H1 (cell line): Measurements from ENCODE around the gene CYSRT1. TPM values are rescaled to one million over a fixed set of nuclear protein-coding genes. Genes with fewer than 3 reads are reported as not detected.

Source experiments
- CTCF ChIA-PET: fragments of 300-600 bp; sonication (Branson Sonifier 250); formaldehyde crosslinking; loops from one replicate; lab custom pipeline; 2021; ENCODE audit not compliant: partially characterized antibody; lab: Charles Lee
- POLR2A ChIA-PET: fragments of 300-600 bp; sonication (Branson Sonifier 250); formaldehyde crosslinking; loops from one replicate; lab custom pipeline; 2021; ENCODE audit warnings: inconsistent platforms; ENCODE audit not compliant: partially characterized antibody; lab: Charles Lee
- DNase-seq, 2 experiments: peaks; one replicate each; pipeline versions ENCODE4 v3.0.0 to v3.0.0-alpha.2; 2010 to 2022; ENCODE audit warnings: low spot score in 2 of 2, low read depth in 1 of 2, mixed read lengths in 1 of 2
- FAIRE-seq: peaks from 2 replicates; lab custom pipeline; 2011; peaks lifted over from hg19 to GRCh38; lab: Jason Lieb, UNC
- H2AFZ ChIP-seq: 2 replicates; pipeline ENCODE4 v1.8.1; 2012; ENCODE audit warnings: low read length, inconsistent platforms
- H2AK5ac ChIP-seq: 2 replicates; pipeline ENCODE4 v1.6.1; 2013; ENCODE audit warnings: low read depth, low read length
- H2BK120ac ChIP-seq: replicated peaks from 2 replicates; pipeline ENCODE3; 2013; ENCODE audit warnings: low read depth, low read length, inconsistent platforms
- H2BK12ac ChIP-seq: 2 replicates; pipeline ENCODE4 v1.6.1; 2013; ENCODE audit warnings: low read depth, low read length
- H2BK15ac ChIP-seq: 2 replicates; pipeline ENCODE4 v1.6.1; 2013; ENCODE audit warnings: low read length
- H2BK20ac ChIP-seq: 2 replicates; pipeline ENCODE4 v1.6.1; 2013; ENCODE audit warnings: low read length
- H2BK5ac ChIP-seq: 2 replicates; pipeline ENCODE4 v1.6.1; 2013; ENCODE audit warnings: low read depth, low read length
- H3K14ac ChIP-seq: 2 replicates; pipeline ENCODE4 v1.6.1; 2013; ENCODE audit warnings: inconsistent platforms; ENCODE audit not compliant: insufficient read length
- H3K18ac ChIP-seq: 2 replicates; pipeline ENCODE4 v1.6.1; 2013; ENCODE audit warnings: low read length; ENCODE audit errors: extremely low read depth
- H3K23ac ChIP-seq: 2 replicates; pipeline ENCODE4 v1.6.1; 2013; ENCODE audit warnings: inconsistent platforms; ENCODE audit not compliant: insufficient read length
- H3K23me2 ChIP-seq: 2 replicates; pipeline ENCODE4 v1.6.1; 2013; ENCODE audit warnings: low read depth, low read length
- H3K27ac ChIP-seq: 2 replicates; pipeline ENCODE4 v1.6.1; 2011; ENCODE audit warnings: low read depth, low read length, inconsistent platforms
- H3K27me3 ChIP-seq, 4 experiments: replicated peaks in 1 of 4; 1 replicate in 1 of 4; 2 replicates in 3 of 4; pipeline versions ENCODE4 v1.6.1 to v1.8.1; 2011 to 2013; ENCODE audit warnings: low read length in 3 of 4, mild to moderate bottlenecking in 3 of 4, inconsistent platforms in 2 of 4, mixed read lengths in 2 of 4, moderate library complexity in 1 of 4; ENCODE audit not compliant: control insufficient read depth in 3 of 4, insufficient read depth in 3 of 4; ENCODE audit errors: extremely low read depth in 1 of 4
- H3K36me3 ChIP-seq, 4 experiments: 2 replicates each; pipeline versions ENCODE4 v1.6.1 to v1.8.1; 2011 to 2013; ENCODE audit warnings: mild to moderate bottlenecking in 4 of 4, low read length in 3 of 4, moderate library complexity in 2 of 4, control low read depth in 1 of 4, inconsistent platforms in 1 of 4; ENCODE audit not compliant: insufficient read depth in 4 of 4, control insufficient read depth in 2 of 4
- H3K4ac ChIP-seq: replicated peaks from 2 replicates; pipeline ENCODE3; 2013; ENCODE audit warnings: low read length, low read depth, mixed read lengths, inconsistent platforms; ENCODE audit not compliant: insufficient read length
- H3K4me1 ChIP-seq, 4 experiments: replicated peaks in 1 of 4; 1 replicate in 1 of 4; 2 replicates in 3 of 4; pipeline versions ENCODE4 v1.6.1 to v1.8.1; 2011 to 2013; ENCODE audit warnings: low read length in 3 of 4, inconsistent platforms in 2 of 4, mixed read lengths in 1 of 4; ENCODE audit not compliant: insufficient read depth in 4 of 4, control insufficient read depth in 3 of 4
- H3K4me2 ChIP-seq, 2 experiments: 2 replicates each; pipeline versions ENCODE4 v1.6.1 to v1.8.1; 2011 to 2013; ENCODE audit warnings: low read depth in 2 of 2, low read length in 2 of 2, control low read depth in 1 of 2, inconsistent platforms in 1 of 2, mild to moderate bottlenecking in 1 of 2; ENCODE audit not compliant: insufficient read depth in 1 of 2
- H3K4me3 ChIP-seq, 4 experiments: fragments of 200-600, 300-600 bp in 1 of 4; sonication (generic), shearing (Covaris generic), sonication (Bioruptor Twin) in 1 of 4; 2 replicates each; pipeline versions ENCODE4 v1.5.1 to v1.8.1; 2011 to 2016; ENCODE audit warnings: low read length in 4 of 4, low read depth in 3 of 4, control low read depth in 2 of 4, inconsistent platforms in 2 of 4, mild to moderate bottlenecking in 2 of 4, mixed read lengths in 1 of 4, moderate library complexity in 1 of 4; ENCODE audit not compliant: insufficient read depth in 2 of 4; ENCODE audit errors: extremely low read depth in 1 of 4
- H3K56ac ChIP-seq: replicated peaks from 2 replicates; pipeline ENCODE3; 2013; ENCODE audit warnings: low read depth, mild to moderate bottlenecking, mixed read lengths, low read length, inconsistent platforms; ENCODE audit not compliant: insufficient read length
- H3K79me1 ChIP-seq: 2 replicates; pipeline ENCODE4 v1.6.1; 2013; ENCODE audit warnings: low read depth, low read length, control low read depth
- H3K79me2 ChIP-seq, 2 experiments: 2 replicates each; pipeline versions ENCODE4 v1.6.1 to v1.8.1; 2012 to 2013; ENCODE audit warnings: low read length in 2 of 2, mild to moderate bottlenecking in 2 of 2, inconsistent platforms in 1 of 2; ENCODE audit not compliant: insufficient read depth in 2 of 2, control insufficient read depth in 1 of 2
- H3K9ac ChIP-seq, 4 experiments: replicated peaks in 1 of 4; 1 replicate in 1 of 4; 2 replicates in 3 of 4; pipeline versions ENCODE4 v1.6.1 to v1.8.1; 2011 to 2013; ENCODE audit warnings: low read depth in 3 of 4, low read length in 3 of 4, control low read depth in 2 of 4, mild to moderate bottlenecking in 2 of 4, moderate library complexity in 2 of 4, inconsistent platforms in 1 of 4; ENCODE audit errors: extremely low read depth in 1 of 4
- H3K9me3 ChIP-seq, 2 experiments: 2 replicates each; pipeline versions ENCODE4 v1.6.1 to v1.8.1; 2012 to 2013; ENCODE audit warnings: mild to moderate bottlenecking in 2 of 2, moderate library complexity in 2 of 2, control low read depth in 1 of 2, inconsistent platforms in 1 of 2, low read depth in 1 of 2, low read length in 1 of 2, mixed read lengths in 1 of 2; ENCODE audit not compliant: insufficient read depth in 2 of 2
- H4K20me1 ChIP-seq, 2 experiments: replicated peaks in 1 of 2; 2 replicates each; pipeline versions ENCODE3 to v1.8.1; 2011 to 2013; ENCODE audit warnings: inconsistent platforms in 2 of 2, low read length in 2 of 2, mild to moderate bottlenecking in 1 of 2; ENCODE audit not compliant: insufficient read depth in 2 of 2, control insufficient read depth in 1 of 2
- H4K5ac ChIP-seq: 2 replicates; pipeline ENCODE4 v1.6.1; 2013; ENCODE audit warnings: low read length, low read depth, mixed read lengths, inconsistent platforms; ENCODE audit not compliant: insufficient read length
- H4K8ac ChIP-seq: 2 replicates; pipeline ENCODE4 v1.8.0; 2013; ENCODE audit warnings: mild to moderate bottlenecking, moderate library complexity, low read length, inconsistent platforms; ENCODE audit not compliant: insufficient read depth; ENCODE audit errors: extremely low read depth
- H4K91ac ChIP-seq: replicated peaks from 2 replicates; pipeline ENCODE3; 2013; ENCODE audit warnings: low read length, mixed read lengths, inconsistent platforms; ENCODE audit not compliant: insufficient read length
- CBX5 ChIP-seq: fragments of 300-800, 300-1000 bp; sonication (generic); IDR thresholded peaks from 2 replicates; pipeline ENCODE4 v1.7.1; 2016; ENCODE audit warnings: antibody characterized with exemption, low read length, low read depth
- CREB1 ChIP-seq: IDR thresholded peaks from 2 replicates; pipeline ENCODE4 v1.6.1; 2012; ENCODE audit warnings: inconsistent platforms
- FOSL1 ChIP-seq: IDR thresholded peaks from 2 replicates; pipeline ENCODE4 v1.6.1; 2011; ENCODE audit warnings: mild to moderate bottlenecking, low read depth, low read length, moderate library complexity; ENCODE audit not compliant: insufficient read depth
- JUND ChIP-seq: IDR thresholded peaks from 2 replicates; pipeline ENCODE4 v1.6.1; 2011; ENCODE audit warnings: mild to moderate bottlenecking, improper control_type of control experiment, low read length
- KDM1A ChIP-seq: fragments of 200-600, 300-600 bp; sonication (generic); IDR thresholded peaks from 2 replicates; pipeline ENCODE4 v1.7.1; 2016; ENCODE audit warnings: mild to moderate bottlenecking, low read length, borderline replicate concordance
- POU5F1 ChIP-seq: IDR thresholded peaks from 2 replicates; pipeline ENCODE4 v1.6.1; 2011; ENCODE audit warnings: low read depth, mild to moderate bottlenecking, low read length, moderate library complexity
- SIN3A ChIP-seq, 2 experiments: IDR thresholded peaks in 1 of 2; conservative IDR thresholded peaks in 1 of 2; 2 replicates each; pipeline ENCODE4 v1.6.1; 2011 to 2012; ENCODE audit warnings: low read length in 2 of 2, improper control_type of control experiment in 1 of 2, low read depth in 1 of 2, mild to moderate bottlenecking in 1 of 2
- YY1 ChIP-seq: IDR thresholded peaks from 2 replicates; pipeline ENCODE4 v1.6.1; 2011; ENCODE audit warnings: low read depth, mild to moderate bottlenecking, low read length
- WGBS, 2 experiments: shearing (Covaris generic) in 1 of 2; methylation state at CpG; one replicate each; pipeline versions ENCODE4 v1.1.6 to v1.1.7; 2013 to 2015; ENCODE audit warnings: low lambda C conversion rate in 2 of 2, mixed read lengths in 2 of 2, inconsistent platforms in 1 of 2, low coverage in 1 of 2, missing lambda C conversion rate in 1 of 2; ENCODE audit not compliant: insufficient replicate concordance in 2 of 2, insufficient coverage in 1 of 2, insufficient read length in 1 of 2; ENCODE audit errors: extremely low coverage in 1 of 2, missing lambda C conversion rate in 1 of 2; 5-methylcytosine and 5-hydroxymethylcytosine counted together
- polyA plus RNA-seq, 7 experiments: library from polyadenylated mRNA; depleted of rRNA in 3 of 7; stranded (reverse) in 5 of 7; unstranded in 2 of 7; fragments of >200 nt in 5 of 7; fragments of 200-250 nt in 2 of 7; gene quantifications; 1 replicate in 5 of 7; 2 replicates in 1 of 7; 4 replicates in 1 of 7; pipeline versions ENCODE4 v1.2.1 to v1.2.3, GENCODE V29; 2011 to 2013; ENCODE audit warnings: missing spikeins in 2 of 7, mixed read lengths in 2 of 7
- total RNA-seq: library from RNA; stranded (reverse); fragmentation: NEBNext Ultra II Directional; extraction: Animal tissue kit (Norgen Biotek cat#: 25700); gene quantifications from 2 replicates; pipeline ENCODE4 v1.2.1, GENCODE V29; 2021
- TF ChIP-seq, protein P1 (sequence below): IDR thresholded peaks from 2 replicates; pipeline ENCODE4 v1.6.1; 2012; ENCODE audit warnings: inconsistent platforms
- TF ChIP-seq, protein P2 (sequence below): IDR thresholded peaks from 2 replicates; pipeline ENCODE4 v1.6.1; 2011; ENCODE audit warnings: low read length, improper control_type of control experiment
- TF ChIP-seq, protein P3 (sequence below): IDR thresholded peaks from 2 replicates; pipeline ENCODE4 v1.6.1; 2011; ENCODE audit warnings: low read depth, mild to moderate bottlenecking, low read length; ENCODE audit not compliant: insufficient read depth

Gene CYSRT1
- total and polyA plus RNA-seq, 2 of the 8 experiments (the other 6 are each of a cell fraction or from before 2014, with no cell fraction given), result 1.0 to 6.5 TPM

DNA sequence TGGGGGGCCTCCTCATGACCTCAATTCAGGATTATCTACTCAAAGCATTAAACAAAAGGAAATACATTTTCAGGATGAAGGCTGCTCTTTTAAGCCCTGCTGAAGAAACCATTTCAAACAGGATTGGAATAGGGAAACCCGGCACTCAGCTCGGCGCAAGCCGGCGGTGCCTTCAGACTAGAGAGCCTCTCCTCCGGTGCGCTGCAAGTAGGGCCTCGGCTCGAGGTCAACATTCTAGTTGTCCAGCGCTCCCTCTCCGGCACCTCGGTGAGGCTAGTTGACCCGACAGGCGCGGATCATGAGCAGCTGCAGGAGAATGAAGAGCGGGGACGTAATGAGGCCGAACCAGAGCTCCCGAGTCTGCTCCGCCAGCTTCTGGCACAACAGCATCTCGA is 20.2 kb upstream of the CYSRT1 start:
- no peak overlapping the region; the same call in 1 of the 2 replicates for H2BK15ac ChIP-seq
- peaks cover 17% of the 10 kb centered on the region for H3K79me1 ChIP-seq
- H2BK120ac ChIP-seq, result no peak overlapping the region
- H4K5ac ChIP-seq, result no peak overlapping the region
- peaks cover 17% of the 10 kb centered on the region for H3K23me2 ChIP-seq
- no peak for FAIRE-seq
- no peak overlapping the region for H4K91ac ChIP-seq
- DNase-seq, result no peak
- H3K4ac ChIP-seq, result no peak overlapping the region
- H3K27me3 ChIP-seq, result no peaks in the 10 kb centered on the region
- peak overlapping the region; percentile 66; the same call in 1 of the 2 replicates for H2BK5ac ChIP-seq
- no peak overlapping the region for H3K23ac ChIP-seq
- WGBS, 2 experiments, result 39% methylated on average over 21 of the region's 21 CpGs; no CpG with 5 or more reads in 1 of the 2 experiments
- H2AFZ ChIP-seq, result no peak overlapping the region
- H3K79me2 ChIP-seq, result peaks cover 0 to 46% of the 10 kb centered on the region in 2 experiments; a peak in 3 of 4 replicates
- no peak overlapping the region for H2AK5ac ChIP-seq
- peak overlapping the region; percentile 90 to 91 for H3K4me2 ChIP-seq
- CTCF ChIA-PET, result interaction anchor here (1.0 to 4.9 kb wide), 9 partner anchors 10 to 175 kb away, joined by 3 to 23 read pairs (median 5); partner anchors contain the start of genes ANAPC2 and SSNA1
- peak overlapping the region; percentile 84 to 99 (median 89) for H3K9ac ChIP-seq
- H3K18ac ChIP-seq, result no peak overlapping the region
- no peaks in the 10 kb centered on the region for H3K9me3 ChIP-seq
- peak overlapping the region; percentile 78 to 96 (median 89) for H3K4me3 ChIP-seq
- H3K27ac ChIP-seq, result no peak overlapping the region
- H4K20me1 ChIP-seq, result peaks cover 0 to 12% of the 10 kb centered on the region in 2 experiments
- no peak overlapping the region for H3K14ac ChIP-seq
- no peak overlapping the region for H2BK12ac ChIP-seq
- POLR2A ChIA-PET, result interaction anchor here (0.9 to 69.9 kb wide), 8 partner anchors 13 to 80 kb away, joined by 3 to 1462 read pairs (median 10); partner anchors contain the start of genes ANAPC2, CYSRT1, NELFB and RNF208
- peaks cover 7 to 25% (median 14%) of the 10 kb centered on the region in 4 experiments for H3K4me1 ChIP-seq
- no peak overlapping the region for H2BK20ac ChIP-seq
- H4K8ac ChIP-seq, result peak overlapping the region; percentile 97; the same call in 1 of the 2 replicates
- H3K56ac ChIP-seq, result no peak overlapping the region
- peaks cover 0 to 4% (median 0%) of the 10 kb centered on the region in 4 experiments; a peak in 1 of 8 replicates for H3K36me3 ChIP-seq
- TF ChIP-seq, protein P1, sequence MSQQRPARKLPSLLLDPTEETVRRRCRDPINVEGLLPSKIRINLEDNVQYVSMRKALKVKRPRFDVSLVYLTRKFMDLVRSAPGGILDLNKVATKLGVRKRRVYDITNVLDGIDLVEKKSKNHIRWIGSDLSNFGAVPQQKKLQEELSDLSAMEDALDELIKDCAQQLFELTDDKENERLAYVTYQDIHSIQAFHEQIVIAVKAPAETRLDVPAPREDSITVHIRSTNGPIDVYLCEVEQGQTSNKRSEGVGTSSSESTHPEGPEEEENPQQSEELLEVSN, result no peak
- TF ChIP-seq JUND (no peak), SIN3A (conservative IDR thresholded peaks at IDR 0.05 in 1 of 2, IDR thresholded peaks at IDR 0.05 in 1 of 2; ENCODE audit: low read depth in 1 of 2, low read length in 2 of 2) (no peak), CREB1 (no peak), YY1 (no peak), KDM1A (no peak), POU5F1 (no peak), FOSL1 (no peak), CBX5 (no peak)
- TF ChIP-seq, protein P2, sequence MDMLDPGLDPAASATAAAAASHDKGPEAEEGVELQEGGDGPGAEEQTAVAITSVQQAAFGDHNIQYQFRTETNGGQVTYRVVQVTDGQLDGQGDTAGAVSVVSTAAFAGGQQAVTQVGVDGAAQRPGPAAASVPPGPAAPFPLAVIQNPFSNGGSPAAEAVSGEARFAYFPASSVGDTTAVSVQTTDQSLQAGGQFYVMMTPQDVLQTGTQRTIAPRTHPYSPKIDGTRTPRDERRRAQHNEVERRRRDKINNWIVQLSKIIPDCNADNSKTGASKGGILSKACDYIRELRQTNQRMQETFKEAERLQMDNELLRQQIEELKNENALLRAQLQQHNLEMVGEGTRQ, result no peak
- TF ChIP-seq, protein P3, sequence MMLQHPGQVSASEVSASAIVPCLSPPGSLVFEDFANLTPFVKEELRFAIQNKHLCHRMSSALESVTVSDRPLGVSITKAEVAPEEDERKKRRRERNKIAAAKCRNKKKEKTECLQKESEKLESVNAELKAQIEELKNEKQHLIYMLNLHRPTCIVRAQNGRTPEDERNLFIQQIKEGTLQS, result no peak
